Breast epithelium (tissue), 4 donors: ENCODE data around the gene PPP1R3A. TPM values are rescaled to one million over a fixed set of nuclear protein-coding genes. Genes with fewer than 3 reads are reported as not detected.

Experiments used
- DNase-seq, 2 donors: peaks; one replicate each; pipeline ENCODE4 v3.0.0-alpha.2; 2019; ENCODE audit warnings: low spot score in 2 of 2
- H3K27ac ChIP-seq, 2 donors: fragments of 200-600 bp; sonication (generic) in 1 of 2; one replicate each; pipeline ENCODE4 v1.5.1; 2016 to 2019; ENCODE audit warnings: mild to moderate bottlenecking in 1 of 2
- H3K27me3 ChIP-seq, 2 donors: fragments of 200-600 bp; sonication (generic) in 1 of 2; one replicate each; pipeline versions ENCODE4 v1.5.1 to v1.6.0; 2017 to 2019; ENCODE audit warnings: control low read depth in 1 of 2, mild to moderate bottlenecking in 1 of 2
- H3K36me3 ChIP-seq: fragments of 200-600 bp; one replicate; pipeline ENCODE4 v1.5.1; 2019
- H3K4me1 ChIP-seq, 2 donors: fragments of 200-600 bp; sonication (generic); one replicate each; pipeline ENCODE4 v1.5.1; 2016 to 2019; ENCODE audit warnings: control low read depth in 1 of 2
- H3K4me3 ChIP-seq, 3 donors: fragments of 200-600 bp; sonication (generic); 1 replicate in 2 of 3; 2 replicates in 1 of 3; pipeline ENCODE4 v1.5.1; 2016 to 2019; ENCODE audit warnings: mild to moderate bottlenecking in 3 of 3, moderate library complexity in 2 of 3
- H3K9me3 ChIP-seq, 2 donors: fragments of 200-600 bp; sonication (generic) in 1 of 2; one replicate each; pipeline ENCODE4 v1.5.1; 2016 to 2019; ENCODE audit warnings: control low read depth in 1 of 2
- CTCF ChIP-seq, 3 donors: fragments of 450-650 bp; IDR thresholded peaks; one replicate each; pipeline ENCODE4 v1.5.1; 2016 to 2017; ENCODE audit warnings: antibody characterized with exemption in 3 of 3, mild to moderate bottlenecking in 3 of 3, moderate library complexity in 3 of 3
- POLR2A ChIP-seq: fragments of 450-650 bp; IDR thresholded peaks from one replicate; pipeline ENCODE4 v1.6.1; 2016; ENCODE audit warnings: antibody characterized with exemption, mild to moderate bottlenecking, moderate library complexity
- POLR2AphosphoS5 ChIP-seq, 3 donors: sonication (generic); formaldehyde crosslinking; IDR thresholded peaks; one replicate each; pipeline ENCODE4 v1.6.1; 2017; ENCODE audit warnings: antibody characterized with exemption in 3 of 3
- intact Hi-C: fragments of 100-400 bp; cut with DNase I; formaldehyde crosslinking; loops from one replicate; pipeline ENCODE4 v1.15.1; 2023; ENCODE audit warnings: low total_unique reads
- total RNA-seq, 3 donors: library from RNA; depleted of rRNA; stranded (reverse); fragments of >200 nt; gene quantifications; one replicate each; pipeline ENCODE4 v1.1.0, GENCODE V29; 2016

Gene PPP1R3A
- total RNA-seq, 3 donors from 2014 or later = not detected

GRCh38 chr7:113928112-113928511 lies 9.3 kb upstream of the PPP1R3A start:
- intact Hi-C loops = no loop called here
- Histone ChIP-seq H3K27ac (no peak overlapping the region), H3K4me3 (no peak overlapping the region), H3K36me3 (no peaks in the 10 kb centered on the region), H3K9me3 (peaks cover 2 to 10% of the 10 kb centered on the region in 2 donors), H3K4me1 (no peaks in the 10 kb centered on the region), H3K27me3 (no peaks in the 10 kb centered on the region)
- no peak for DNase-seq
- TF ChIP-seq CTCF (IDR thresholded peaks at IDR 0.05) (no peak), POLR2A (no peak), POLR2AphosphoS5 (IDR thresholded peaks at IDR 0.05) (no peak)

GRCh38 chr7:113922049-113922448 lies 3.2 kb upstream of the PPP1R3A start:
- intact Hi-C loops = no loop called here
- no peaks in the 10 kb centered on the region for H3K27me3 ChIP-seq
- DNase-seq = no peak

GRCh38 chr7:113921363-113921762 lies 2.6 kb upstream of the PPP1R3A start:
- Histone ChIP-seq H3K4me3 (no peak overlapping the region), H3K36me3 (no peaks in the 10 kb centered on the region), H3K4me1 (no peaks in the 10 kb centered on the region), H3K27me3 (no peaks in the 10 kb centered on the region), H3K9me3 (no peaks in the 10 kb centered on the region), H3K27ac (no peak overlapping the region)
- DNase-seq = no peak
- TF ChIP-seq POLR2AphosphoS5 (IDR thresholded peaks at IDR 0.05) = no peak
- TF ChIP-seq POLR2A = no peak
- TF ChIP-seq CTCF (IDR thresholded peaks at IDR 0.05) = no peak
- intact Hi-C loops = no loop called here

More at GRCh38 chr7:113922049-113922448, 3.2 kb upstream of the PPP1R3A start:
- H3K4me1 ChIP-seq = no peaks in the 10 kb centered on the region
- no peaks in the 10 kb centered on the region for H3K36me3 ChIP-seq
- no peak overlapping the region for H3K4me3 ChIP-seq
- H3K27ac ChIP-seq = no peak overlapping the region
- TF ChIP-seq POLR2AphosphoS5 (IDR thresholded peaks at IDR 0.05) (no peak), POLR2A (no peak), CTCF (IDR thresholded peaks at IDR 0.05) (no peak)
- H3K9me3 ChIP-seq = no peaks in the 10 kb centered on the region

GRCh38 chr7:113917840-113918239 lies 969 bp downstream of the PPP1R3A start:
- no peaks in the 10 kb centered on the region for H3K4me1 ChIP-seq
- no peak overlapping the region for H3K4me3 ChIP-seq
- no peaks in the 10 kb centered on the region for H3K27me3 ChIP-seq
- no peak overlapping the region for H3K27ac ChIP-seq
- no peak for TF ChIP-seq CTCF (IDR thresholded peaks at IDR 0.05)
- TF ChIP-seq POLR2AphosphoS5 (IDR thresholded peaks at IDR 0.05) = no peak
- TF ChIP-seq POLR2A = no peak
- no peak for DNase-seq
- H3K9me3 ChIP-seq = no peaks in the 10 kb centered on the region
- no peaks in the 10 kb centered on the region for H3K36me3 ChIP-seq
- intact Hi-C loops = no loop called here

- TF ChIP-seq POLR2AphosphoS5 (IDR thresholded peaks at IDR 0.05) (no peak), CTCF (IDR thresholded peaks at IDR 0.05) (no peak), POLR2A (no peak)
- intact Hi-C loops = no loop called here
- Histone ChIP-seq H3K4me1 (no peaks in the 10 kb centered on the region), H3K27me3 (no peaks in the 10 kb centered on the region), H3K9me3 (no peaks in the 10 kb centered on the region), H3K27ac (no peak overlapping the region), H3K36me3 (no peaks in the 10 kb centered on the region), H3K4me3 (no peak overlapping the region)
- no peak for DNase-seq
Observed at GRCh38 chr7:113915956-113916355, 2.9 kb downstream of the PPP1R3A start.
